Lung (tissue), 12 donors: ENCODE measurements around the gene MYL5. TPM values are rescaled to one million over a fixed set of nuclear protein-coding genes. Genes with fewer than 3 reads are reported as not detected.

Experiments
- ATAC-seq: fragments of 200-7000 bp; cut with Tn5 transposase; one replicate; pipeline ENCODE4 v1.9.1; 2020; ENCODE audit warnings: moderate number of reproducible peaks; ENCODE audit not compliant: insufficient read depth, low FRiP score
- DNase-seq, 3 donors: peaks; one replicate each; pipeline ENCODE4 v3.0.0-alpha.2; 2013 to 2017
- H3K27ac ChIP-seq, 2 donors: one replicate each; pipeline ENCODE4 v1.5.1; 2013; ENCODE audit warnings: mild to moderate bottlenecking in 2 of 2, moderate library complexity in 2 of 2, control low read depth in 1 of 2, inconsistent platforms in 1 of 2, low read depth in 1 of 2, low read length in 1 of 2
- H3K27me3 ChIP-seq, 3 donors: one replicate each; pipeline ENCODE4 v1.5.1; 2013; ENCODE audit warnings: low read length in 2 of 3; ENCODE audit not compliant: control insufficient read depth in 3 of 3, insufficient read depth in 3 of 3
- H3K36me3 ChIP-seq, 4 donors: one replicate each; pipeline ENCODE4 v1.5.1; 2013; ENCODE audit warnings: low read length in 4 of 4, mild to moderate bottlenecking in 1 of 4, moderate library complexity in 1 of 4; ENCODE audit not compliant: control insufficient read depth in 4 of 4, insufficient read depth in 4 of 4
- H3K4me1 ChIP-seq, 5 donors: one replicate each; pipeline ENCODE4 v1.5.1; 2013; ENCODE audit warnings: low read length in 5 of 5, mild to moderate bottlenecking in 2 of 5, moderate library complexity in 1 of 5; ENCODE audit not compliant: control insufficient read depth in 5 of 5, insufficient read depth in 5 of 5
- H3K4me3 ChIP-seq: one replicate; pipeline ENCODE4 v1.5.1; 2013; ENCODE audit warnings: mild to moderate bottlenecking, control low read depth, moderate library complexity
- H3K9ac ChIP-seq, 2 donors: one replicate each; pipeline ENCODE4 v1.5.1; 2013; ENCODE audit warnings: low read length in 2 of 2, control low read depth in 1 of 2; ENCODE audit not compliant: insufficient read depth in 1 of 2
- H3K9me3 ChIP-seq, 4 donors: one replicate each; pipeline ENCODE4 v1.5.1; 2013; ENCODE audit warnings: low read length in 3 of 4, mild to moderate bottlenecking in 1 of 4, moderate library complexity in 1 of 4; ENCODE audit not compliant: control insufficient read depth in 4 of 4, insufficient read depth in 3 of 4
- WGBS, 2 donors: extraction: QIAGEN DNeasy Blood & Tissue Kit; methylation state at CpG; one replicate each; pipeline ENCODE4 v1.1.7; 2013; 5-methylcytosine and 5-hydroxymethylcytosine counted together
- polyA plus RNA-seq, 2 donors: library from polyadenylated mRNA; stranded (reverse); fragments of 200-250 nt; gene quantifications; one replicate each; pipeline ENCODE4 v1.2.1, GENCODE V29; 2013
- total RNA-seq, 2 donors: library from RNA; depleted of rRNA in 1 of 2; stranded (reverse); fragments of >200 nt in 1 of 2; gene quantifications; one replicate each; pipeline ENCODE4 v1.2.1, GENCODE V29; 2014 to 2021
- TF ChIP-seq, protein P1 (sequence below): IDR thresholded peaks from 2 replicates; pipeline ENCODE4 v1.5.1; 2012; ENCODE audit warnings: mild to moderate bottlenecking; ENCODE audit errors: control extremely low read depth, extremely low read depth
- donor health status: control.
- donor health status: control.
- donor health status: Bipolar disorder and iron deficiency.
- donor health status: healthy.
- donor health status: DM: yes; HTN: yes; CAD: no.

The MYL5 gene
- total and polyA plus RNA-seq, 4 donors, result 5.6 to 20.0 (median 10.5) TPM

DNA sequence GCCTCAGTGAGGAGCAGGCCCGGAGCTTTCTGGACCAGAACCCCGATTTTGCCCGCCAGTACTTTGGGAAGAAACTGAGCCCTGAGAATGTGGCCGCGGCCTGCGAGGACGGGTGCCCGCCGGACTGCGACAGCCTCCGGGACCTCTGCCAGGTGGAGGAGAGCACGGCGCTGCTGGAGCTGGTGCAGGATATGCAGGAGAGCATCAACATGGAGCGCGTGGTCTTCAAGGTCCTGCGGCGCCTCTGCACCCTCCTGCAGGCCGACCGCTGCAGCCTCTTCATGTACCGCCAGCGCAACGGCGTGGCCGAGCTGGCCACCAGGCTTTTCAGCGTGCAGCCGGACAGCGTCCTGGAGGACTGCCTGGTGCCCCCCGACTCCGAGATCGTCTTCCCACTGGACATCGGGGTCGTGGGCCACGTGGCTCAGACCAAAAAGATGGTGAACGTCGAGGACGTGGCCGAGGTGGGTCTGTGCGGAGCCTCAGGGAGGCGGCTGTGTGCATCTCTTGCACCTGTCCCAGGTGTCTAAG, 48.6 kb upstream of the MYL5 start:
- TF ChIP-seq, protein P1, sequence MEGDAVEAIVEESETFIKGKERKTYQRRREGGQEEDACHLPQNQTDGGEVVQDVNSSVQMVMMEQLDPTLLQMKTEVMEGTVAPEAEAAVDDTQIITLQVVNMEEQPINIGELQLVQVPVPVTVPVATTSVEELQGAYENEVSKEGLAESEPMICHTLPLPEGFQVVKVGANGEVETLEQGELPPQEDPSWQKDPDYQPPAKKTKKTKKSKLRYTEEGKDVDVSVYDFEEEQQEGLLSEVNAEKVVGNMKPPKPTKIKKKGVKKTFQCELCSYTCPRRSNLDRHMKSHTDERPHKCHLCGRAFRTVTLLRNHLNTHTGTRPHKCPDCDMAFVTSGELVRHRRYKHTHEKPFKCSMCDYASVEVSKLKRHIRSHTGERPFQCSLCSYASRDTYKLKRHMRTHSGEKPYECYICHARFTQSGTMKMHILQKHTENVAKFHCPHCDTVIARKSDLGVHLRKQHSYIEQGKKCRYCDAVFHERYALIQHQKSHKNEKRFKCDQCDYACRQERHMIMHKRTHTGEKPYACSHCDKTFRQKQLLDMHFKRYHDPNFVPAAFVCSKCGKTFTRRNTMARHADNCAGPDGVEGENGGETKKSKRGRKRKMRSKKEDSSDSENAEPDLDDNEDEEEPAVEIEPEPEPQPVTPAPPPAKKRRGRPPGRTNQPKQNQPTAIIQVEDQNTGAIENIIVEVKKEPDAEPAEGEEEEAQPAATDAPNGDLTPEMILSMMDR, result no peak
- 93% methylated on average over 39 of the region's 39 CpGs for WGBS, 2 donors

DNA sequence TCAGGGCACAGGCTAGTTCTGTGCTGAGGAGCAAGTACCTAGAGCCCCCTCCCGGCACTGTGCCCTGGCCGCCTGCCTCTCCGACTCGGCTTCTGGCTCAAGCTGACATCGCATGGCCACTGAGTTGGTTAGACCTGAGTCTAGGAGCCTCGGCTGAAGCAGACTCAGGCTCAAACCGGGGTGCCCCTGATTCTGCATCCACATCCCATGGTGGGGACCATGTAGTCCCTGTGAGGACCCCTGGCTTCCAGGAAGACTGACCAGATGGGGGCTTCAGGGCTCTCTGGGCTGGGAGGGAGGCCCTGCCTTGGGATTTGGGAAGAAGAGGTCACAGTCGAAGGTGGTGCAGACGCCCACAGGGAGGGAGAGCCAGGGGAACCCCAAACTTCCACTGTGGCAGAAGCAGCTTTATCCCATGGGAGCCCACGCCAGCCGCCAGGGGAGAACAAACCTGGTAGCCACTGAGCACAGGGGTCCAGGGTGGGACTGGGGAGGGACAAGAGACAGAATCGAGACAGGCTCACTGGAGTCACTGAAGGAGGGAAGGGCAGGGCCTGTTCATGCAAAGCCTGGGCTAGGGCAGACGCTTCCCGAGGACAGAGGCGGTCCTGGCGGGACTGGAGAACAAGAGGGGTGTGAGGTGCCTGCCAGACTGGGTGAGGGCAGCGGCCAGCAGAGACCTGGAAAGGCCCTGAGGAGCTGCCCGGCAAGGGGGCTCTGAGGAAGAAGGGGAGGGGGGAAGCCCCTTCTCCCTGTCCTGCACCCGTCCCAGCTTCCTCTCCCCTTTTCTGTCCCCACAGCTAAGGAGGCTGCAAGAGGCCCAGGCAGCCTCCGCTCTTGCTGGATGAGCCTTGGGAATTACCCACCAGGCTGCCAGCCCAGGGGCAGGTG, 47.9 kb upstream of the MYL5 start:
- H3K9me3 ChIP-seq, result peaks cover 0 to 3% (median 1%) of the 10 kb centered on the region in 4 donors
- no peak for DNase-seq
- 81 to 87% methylated on average over 19 to 20 of the region's 20 CpGs for WGBS, 2 donors
- TF ChIP-seq, protein P1, result no peak
- no peak overlapping the region for H3K27ac ChIP-seq
- ATAC-seq, result no peak
- H3K4me1 ChIP-seq, result no peaks in the 10 kb centered on the region
- no peaks in the 10 kb centered on the region for H3K36me3 ChIP-seq
- no peak overlapping the region for H3K9ac ChIP-seq
- no peak overlapping the region for H3K4me3 ChIP-seq
- H3K27me3 ChIP-seq, result peaks cover 0 to 3% (median 0%) of the 10 kb centered on the region in 3 donors

More for the DNA sequence above, 48.6 kb upstream of the MYL5 start:
- ATAC-seq (no peak), DNase-seq (no peak)
- H3K27ac ChIP-seq, result no peak overlapping the region
- H3K9ac ChIP-seq, result no peak overlapping the region
- H3K27me3 ChIP-seq, result peaks cover 0 to 3% (median 0%) of the 10 kb centered on the region in 3 donors
- H3K9me3 ChIP-seq, result no peaks in the 10 kb centered on the region
- no peaks in the 10 kb centered on the region for H3K4me1 ChIP-seq
- H3K36me3 ChIP-seq, result no peaks in the 10 kb centered on the region
- no peak overlapping the region for H3K4me3 ChIP-seq

DNA sequence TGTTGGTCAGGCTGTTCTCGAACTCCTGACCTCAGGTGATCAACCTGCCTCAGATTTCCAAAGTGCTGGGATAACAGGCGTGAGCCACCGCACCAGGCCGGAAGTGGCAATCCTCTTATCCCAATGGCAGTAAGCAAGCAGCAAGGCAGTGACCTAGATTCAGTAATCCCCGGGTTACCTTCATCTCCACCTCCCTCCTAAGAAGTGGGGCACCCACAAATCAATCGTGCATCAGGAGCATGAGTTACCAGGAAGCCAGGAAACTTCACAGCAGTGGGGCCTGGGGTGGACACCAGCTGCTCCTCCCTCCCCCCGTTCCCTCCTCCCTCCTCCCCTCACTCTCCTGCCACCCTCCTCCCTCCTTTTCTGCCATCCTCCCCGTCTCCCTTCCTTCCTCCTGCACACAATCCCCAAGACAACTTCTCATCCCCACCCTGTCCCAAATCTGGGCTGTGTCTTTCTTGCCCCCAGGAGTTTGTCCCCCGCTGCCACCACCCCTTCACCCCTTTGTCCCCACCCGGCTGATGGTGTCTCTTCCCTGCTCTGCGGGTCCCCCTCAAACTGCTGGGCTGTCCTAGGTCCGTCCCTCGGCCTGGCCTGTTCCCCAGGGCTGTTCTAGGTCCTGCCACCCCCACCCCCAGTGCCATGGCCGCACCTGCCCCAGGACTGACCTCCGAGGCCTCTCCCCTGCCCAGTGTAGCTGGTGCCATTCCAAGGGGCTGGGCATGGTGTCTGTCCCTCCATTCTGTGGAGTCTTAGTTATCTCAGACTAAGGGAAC, 46.8 kb upstream of the MYL5 start:
- Histone ChIP-seq H3K36me3 (no peaks in the 10 kb centered on the region), H3K4me3 (no peak overlapping the region), H3K4me1 (no peaks in the 10 kb centered on the region), H3K9me3 (peaks cover 0 to 10% (median 3%) of the 10 kb centered on the region in 4 donors), H3K27me3 (peaks cover 0 to 3% (median 0%) of the 10 kb centered on the region in 3 donors), H3K9ac (no peak overlapping the region), H3K27ac (no peak overlapping the region)
- WGBS, 2 donors, result 72 to 88% methylated on average over 14 of the region's 15 CpGs
- ATAC-seq (no peak), DNase-seq (no peak)
- TF ChIP-seq, protein P1, result no peak
